Panc1 (cell line): ENCODE data around the gene KIF1A. TPM values are rescaled to one million over a fixed set of nuclear protein-coding genes. Genes with fewer than 3 reads are reported as not detected.
A peak's percentile ranks its signal among the peaks of the same experiment; 100 is the strongest.

Experiments used
- ATAC-seq: fragments of 200-7000 bp; cut with Tn5 transposase; 2 replicates; pipeline ENCODE4 v1.9.1; 2020; ENCODE audit warnings: mild to moderate bottlenecking, moderate library complexity
- BruUV-seq: library from RNA; stranded (reverse); fragments of 400-500 nt; replicated peaks from 2 replicates; lab custom pipeline; 2021; lab: Mats Ljungman, UMichigan
- CTCF ChIA-PET: fragments of 300-600 bp; sonication (Branson Sonifier 250); formaldehyde crosslinking; loops from one replicate; lab custom pipeline; 2022; ENCODE audit warnings: antibody characterized with exemption; lab: Charles Lee
- POLR2A ChIA-PET: fragments of 300-600 bp; sonication (Branson Sonifier 250); formaldehyde crosslinking; loops from one replicate; lab custom pipeline; 2022; ENCODE audit warnings: antibody characterized with exemption; lab: Charles Lee
- DNase-seq: peaks from one replicate; pipeline ENCODE4 v3.0.0-alpha.2; 2010; ENCODE audit warnings: low read depth, low spot score
- H3K27ac ChIP-seq: 2 replicates; pipeline ENCODE4 v1.5.1; 2011; ENCODE audit warnings: mild to moderate bottlenecking, low read length, inconsistent platforms
- H3K27me3 ChIP-seq: fragments of 200-500 bp; sonication (Bioruptor generic); 2 replicates; pipeline ENCODE4 v1.6.0; 2014; ENCODE audit warnings: low read length, inconsistent platforms; ENCODE audit not compliant: control insufficient read depth, insufficient read depth
- H3K36me3 ChIP-seq: fragments of 200-500 bp; sonication (Bioruptor generic); 2 replicates; pipeline ENCODE4 v1.5.1; 2014; ENCODE audit warnings: inconsistent platforms, mild to moderate bottlenecking, low read length, moderate library complexity; ENCODE audit not compliant: control insufficient read depth, insufficient read depth
- H3K4me1 ChIP-seq: 2 replicates; pipeline ENCODE4 v1.5.1; 2011; ENCODE audit warnings: inconsistent platforms, mild to moderate bottlenecking, low read length, moderate library complexity; ENCODE audit not compliant: control insufficient read depth, insufficient read depth
- H3K4me3 ChIP-seq, 2 experiments: 2 replicates each; pipeline ENCODE4 v1.5.1; 2011 to 2012; ENCODE audit warnings: low read depth in 2 of 2, low read length in 2 of 2, mild to moderate bottlenecking in 2 of 2, inconsistent platforms in 1 of 2, moderate library complexity in 1 of 2
- H3K9me3 ChIP-seq: fragments of 200-500 bp; sonication (Bioruptor generic); 2 replicates; pipeline ENCODE4 v1.5.1; 2014; ENCODE audit warnings: low read depth, mild to moderate bottlenecking, inconsistent platforms, low read length, moderate library complexity; ENCODE audit not compliant: control insufficient read depth, insufficient read depth
- POLR2AphosphoS5 ChIP-seq: IDR thresholded peaks from 2 replicates; pipeline ENCODE4 v1.6.1; 2012; ENCODE audit warnings: mild to moderate bottlenecking, low read depth, low read length, moderate library complexity
- SIN3A ChIP-seq: IDR thresholded peaks from 2 replicates; pipeline ENCODE4 v1.6.1; 2012; ENCODE audit warnings: low read depth, mild to moderate bottlenecking, low read length, moderate library complexity, borderline replicate concordance; ENCODE audit not compliant: insufficient read depth
- TCF7L2 ChIP-seq: IDR thresholded peaks from 2 replicates; pipeline ENCODE4 v1.6.1; 2011; ENCODE audit warnings: mild to moderate bottlenecking, low read depth, low read length, inconsistent platforms
- in situ Hi-C: cut with HindIII; loops from 2 replicates; pipeline ENCODE4 v1.10.0; 2016; ENCODE audit warnings: low sequenced_read_pairs, low pct_unique_long_range_greater_than_20kb
- intact Hi-C: fragments of 100-400 bp; cut with micrococcal nuclease; formaldehyde crosslinking; loops from one replicate; pipeline ENCODE4 v1.10.0; 2022; ENCODE audit not compliant: unreplicated experiment
- total RNA-seq: library from RNA; stranded (reverse); gene quantifications from one replicate; pipeline ENCODE4 v1.2.1, GENCODE V29; 2021; ENCODE audit not compliant: unreplicated experiment
- TF ChIP-seq, protein P1 (sequence below), 2 experiments: IDR thresholded peaks; 2 replicates each; pipeline ENCODE4 v1.6.1; 2011 to 2012; ENCODE audit warnings: low read depth in 2 of 2, control low read depth in 1 of 2, low read length in 1 of 2, mild to moderate bottlenecking in 1 of 2, moderate library complexity in 1 of 2; ENCODE audit not compliant: insufficient read depth in 1 of 2
- TF ChIP-seq, protein P2 (sequence below): fragments of 450-650 bp; IDR thresholded peaks from 2 replicates; pipeline ENCODE4 v1.5.1; 2017; ENCODE audit warnings: mild to moderate bottlenecking

The KIF1A gene
- total RNA-seq, 1 experiment from 2014 or later: 132 TPM

DNA sequence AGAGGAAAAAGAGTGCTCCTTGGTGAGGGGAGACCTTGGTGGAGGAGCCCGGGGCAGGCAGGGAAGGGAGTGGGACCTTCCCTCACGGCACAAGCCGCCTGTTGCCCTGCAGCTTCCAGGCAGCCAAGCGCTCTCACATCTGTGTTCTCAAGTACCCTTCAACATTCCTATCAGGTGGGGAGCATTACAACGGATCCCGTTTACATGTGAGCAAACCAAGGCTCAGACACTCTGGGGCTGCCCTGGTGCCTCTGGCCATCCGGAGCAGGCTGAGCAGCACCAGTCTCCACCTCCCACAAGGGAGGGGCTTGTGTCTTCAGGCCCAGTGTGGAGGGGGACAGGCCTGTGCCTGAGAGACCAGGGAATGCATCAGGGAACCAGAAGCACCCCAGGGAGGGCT lies 70.5 kb downstream of the KIF1A start:
- Histone ChIP-seq H3K4me1 (no peaks in the 10 kb centered on the region), H3K4me3 (no peak overlapping the region), H3K9me3 (no peaks in the 10 kb centered on the region), H3K27me3 (no peaks in the 10 kb centered on the region), H3K27ac (no peak overlapping the region), H3K36me3 (no peaks in the 10 kb centered on the region)
- DNase-seq: no peak
- CTCF ChIA-PET: no interaction called here
- intact Hi-C loops (no loop called here), in situ Hi-C loops (no loop called here)
- POLR2A ChIA-PET: no interaction called here
- TF ChIP-seq, protein P1, sequence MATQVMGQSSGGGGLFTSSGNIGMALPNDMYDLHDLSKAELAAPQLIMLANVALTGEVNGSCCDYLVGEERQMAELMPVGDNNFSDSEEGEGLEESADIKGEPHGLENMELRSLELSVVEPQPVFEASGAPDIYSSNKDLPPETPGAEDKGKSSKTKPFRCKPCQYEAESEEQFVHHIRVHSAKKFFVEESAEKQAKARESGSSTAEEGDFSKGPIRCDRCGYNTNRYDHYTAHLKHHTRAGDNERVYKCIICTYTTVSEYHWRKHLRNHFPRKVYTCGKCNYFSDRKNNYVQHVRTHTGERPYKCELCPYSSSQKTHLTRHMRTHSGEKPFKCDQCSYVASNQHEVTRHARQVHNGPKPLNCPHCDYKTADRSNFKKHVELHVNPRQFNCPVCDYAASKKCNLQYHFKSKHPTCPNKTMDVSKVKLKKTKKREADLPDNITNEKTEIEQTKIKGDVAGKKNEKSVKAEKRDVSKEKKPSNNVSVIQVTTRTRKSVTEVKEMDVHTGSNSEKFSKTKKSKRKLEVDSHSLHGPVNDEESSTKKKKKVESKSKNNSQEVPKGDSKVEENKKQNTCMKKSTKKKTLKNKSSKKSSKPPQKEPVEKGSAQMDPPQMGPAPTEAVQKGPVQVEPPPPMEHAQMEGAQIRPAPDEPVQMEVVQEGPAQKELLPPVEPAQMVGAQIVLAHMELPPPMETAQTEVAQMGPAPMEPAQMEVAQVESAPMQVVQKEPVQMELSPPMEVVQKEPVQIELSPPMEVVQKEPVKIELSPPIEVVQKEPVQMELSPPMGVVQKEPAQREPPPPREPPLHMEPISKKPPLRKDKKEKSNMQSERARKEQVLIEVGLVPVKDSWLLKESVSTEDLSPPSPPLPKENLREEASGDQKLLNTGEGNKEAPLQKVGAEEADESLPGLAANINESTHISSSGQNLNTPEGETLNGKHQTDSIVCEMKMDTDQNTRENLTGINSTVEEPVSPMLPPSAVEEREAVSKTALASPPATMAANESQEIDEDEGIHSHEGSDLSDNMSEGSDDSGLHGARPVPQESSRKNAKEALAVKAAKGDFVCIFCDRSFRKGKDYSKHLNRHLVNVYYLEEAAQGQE (IDR thresholded peaks at IDR 0.05; ENCODE audit: insufficient read depth in 1 of 2, low read depth in 2 of 2, low read length in 1 of 2): no peak
- TF ChIP-seq SIN3A (no peak), POLR2AphosphoS5 (no peak), TCF7L2 (no peak)
- TF ChIP-seq, protein P2, sequence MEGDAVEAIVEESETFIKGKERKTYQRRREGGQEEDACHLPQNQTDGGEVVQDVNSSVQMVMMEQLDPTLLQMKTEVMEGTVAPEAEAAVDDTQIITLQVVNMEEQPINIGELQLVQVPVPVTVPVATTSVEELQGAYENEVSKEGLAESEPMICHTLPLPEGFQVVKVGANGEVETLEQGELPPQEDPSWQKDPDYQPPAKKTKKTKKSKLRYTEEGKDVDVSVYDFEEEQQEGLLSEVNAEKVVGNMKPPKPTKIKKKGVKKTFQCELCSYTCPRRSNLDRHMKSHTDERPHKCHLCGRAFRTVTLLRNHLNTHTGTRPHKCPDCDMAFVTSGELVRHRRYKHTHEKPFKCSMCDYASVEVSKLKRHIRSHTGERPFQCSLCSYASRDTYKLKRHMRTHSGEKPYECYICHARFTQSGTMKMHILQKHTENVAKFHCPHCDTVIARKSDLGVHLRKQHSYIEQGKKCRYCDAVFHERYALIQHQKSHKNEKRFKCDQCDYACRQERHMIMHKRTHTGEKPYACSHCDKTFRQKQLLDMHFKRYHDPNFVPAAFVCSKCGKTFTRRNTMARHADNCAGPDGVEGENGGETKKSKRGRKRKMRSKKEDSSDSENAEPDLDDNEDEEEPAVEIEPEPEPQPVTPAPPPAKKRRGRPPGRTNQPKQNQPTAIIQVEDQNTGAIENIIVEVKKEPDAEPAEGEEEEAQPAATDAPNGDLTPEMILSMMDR: no peak
- BruUV-seq: no TSS peak
- ATAC-seq: peak; percentile 24

DNA sequence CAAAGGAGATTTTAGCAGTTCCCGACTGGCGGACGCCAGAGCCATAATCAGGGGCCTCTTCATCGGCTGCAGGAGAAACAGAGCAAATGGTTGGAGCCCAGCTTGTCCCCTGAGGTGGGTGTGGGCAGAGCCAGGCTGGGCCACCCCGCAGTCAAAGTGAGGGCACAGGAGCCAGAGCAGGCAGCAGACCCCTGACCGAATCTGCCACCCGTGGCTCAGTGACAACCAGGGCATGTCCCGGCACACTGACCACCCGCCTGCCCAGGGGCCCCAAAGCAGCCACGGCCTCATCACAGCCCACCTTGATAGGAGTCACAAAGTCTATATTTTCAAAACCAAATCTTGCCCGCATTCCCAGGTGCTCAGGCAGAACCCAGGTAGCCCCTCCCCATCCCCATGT lies 72.8 kb downstream of the KIF1A start:
- H3K4me3 ChIP-seq: no peak overlapping the region
- in situ Hi-C loops (no loop called here), intact Hi-C loops (no loop called here)
- TF ChIP-seq, protein P2: no peak
- TF ChIP-seq, protein P1 (IDR thresholded peaks at IDR 0.05; ENCODE audit: insufficient read depth in 1 of 2, low read depth in 2 of 2, low read length in 1 of 2): no peak
- TF ChIP-seq TCF7L2 (no peak), POLR2AphosphoS5 (no peak), SIN3A (no peak)
- no peak overlapping the region for H3K27ac ChIP-seq
- H3K27me3 ChIP-seq: no peaks in the 10 kb centered on the region
- ATAC-seq: no peak
- DNase-seq: no peak
- ChIA-PET POLR2A (no interaction called here), CTCF (no interaction called here)
- no TSS peak for BruUV-seq
- no peaks in the 10 kb centered on the region for H3K9me3 ChIP-seq
- no peaks in the 10 kb centered on the region for H3K36me3 ChIP-seq
- no peaks in the 10 kb centered on the region for H3K4me1 ChIP-seq
